IMR-90 (cell line): ENCODE measurements around the gene PCAT6. TPM values are rescaled to one million over a fixed set of nuclear protein-coding genes. Genes with fewer than 3 reads are reported as not detected.

Experiments used
- ATAC-seq: fragments of 200-7000 bp; cut with Tn5 transposase; 2 replicates; pipeline ENCODE4 v1.9.1; 2020; ENCODE audit warnings: low read depth, mild to moderate bottlenecking, moderate library complexity
- BruUV-seq: library from RNA; stranded (reverse); fragments of 400-500 nt; replicated peaks from 2 replicates; lab custom pipeline; 2021; lab: Mats Ljungman, UMichigan
- CTCF ChIA-PET: fragments of 300-600 bp; formaldehyde crosslinking; extraction: SDS; loops from one replicate; lab custom pipeline; 2021; ENCODE audit warnings: antibody characterized with exemption; lab: Yijun Ruan, JAX
- POLR2A ChIA-PET: fragments of 300-600 bp; sonication (Branson Sonifier 250); formaldehyde crosslinking; loops from one replicate; lab custom pipeline; 2022; ENCODE audit warnings: antibody characterized with exemption; ENCODE audit not compliant: unreplicated experiment; lab: Charles Lee
- DNase-seq: peaks from one replicate; pipeline ENCODE4 v3.0.0; 2013
- H2AFZ ChIP-seq: replicated peaks from 2 replicates; pipeline ENCODE3; 2013; ENCODE audit warnings: low read length, mild to moderate bottlenecking; ENCODE audit not compliant: poor library complexity
- H2AK5ac ChIP-seq: 2 replicates; pipeline ENCODE4 v1.6.1; 2013; ENCODE audit warnings: low read depth, low read length, inconsistent platforms
- H2AK9ac ChIP-seq: replicated peaks from 2 replicates; pipeline ENCODE3; 2013; ENCODE audit warnings: mild to moderate bottlenecking, low read depth, low read length, moderate library complexity; ENCODE audit not compliant: poor library complexity
- H2BK120ac ChIP-seq: 2 replicates; pipeline ENCODE4 v1.6.1; 2013; ENCODE audit warnings: low read depth, low read length, inconsistent platforms
- H2BK15ac ChIP-seq: 3 replicates; pipeline ENCODE4 v1.6.1; 2013; ENCODE audit warnings: low read depth, low read length, inconsistent platforms
- H2BK20ac ChIP-seq: 2 replicates; pipeline ENCODE4 v1.6.1; 2013; ENCODE audit warnings: low read depth, mild to moderate bottlenecking, inconsistent platforms, low read length, moderate library complexity
- H2BK5ac ChIP-seq: 2 replicates; pipeline ENCODE4 v1.6.1; 2013; ENCODE audit warnings: mild to moderate bottlenecking, low read depth, low read length, inconsistent platforms; ENCODE audit not compliant: poor library complexity, severe bottlenecking
- H3K14ac ChIP-seq: replicated peaks from 2 replicates; pipeline ENCODE4 v1.6.1; 2013; ENCODE audit warnings: low read depth, low read length, inconsistent platforms
- H3K18ac ChIP-seq: 2 replicates; pipeline ENCODE4 v1.6.1; 2013; ENCODE audit warnings: low read depth, low read length, control low read depth
- H3K23ac ChIP-seq: 2 replicates; pipeline ENCODE4 v1.6.1; 2013; ENCODE audit warnings: low read depth, low read length, inconsistent platforms
- H3K27ac ChIP-seq: 2 replicates; pipeline ENCODE4 v1.5.1; 2013; ENCODE audit warnings: mild to moderate bottlenecking, control low read depth, low read length; ENCODE audit not compliant: insufficient read depth
- H3K27me3 ChIP-seq: 2 replicates; pipeline ENCODE4 v1.6.1; 2013; ENCODE audit warnings: low read length; ENCODE audit not compliant: control insufficient read depth, insufficient read depth
- H3K36me3 ChIP-seq: 2 replicates; pipeline ENCODE4 v1.6.1; 2013; ENCODE audit warnings: low read length, mixed read lengths; ENCODE audit not compliant: control insufficient read depth, insufficient read depth
- H3K4ac ChIP-seq: 2 replicates; pipeline ENCODE4 v1.6.1; 2013; ENCODE audit warnings: low read depth, low read length, inconsistent platforms
- H3K4me1 ChIP-seq: 2 replicates; pipeline ENCODE4 v1.6.1; 2013; ENCODE audit warnings: low read length, mixed read lengths; ENCODE audit not compliant: control insufficient read depth, insufficient read depth
- H3K4me2 ChIP-seq: 2 replicates; pipeline ENCODE4 v1.6.1; 2013; ENCODE audit warnings: low read depth, mild to moderate bottlenecking, control low read depth, low read length, moderate library complexity
- H3K4me3 ChIP-seq: 2 replicates; pipeline ENCODE4 v1.5.1; 2013; ENCODE audit warnings: low read depth, mild to moderate bottlenecking, control low read depth, low read length, moderate library complexity; ENCODE audit not compliant: insufficient read depth
- H3K56ac ChIP-seq: 2 replicates; pipeline ENCODE4 v1.6.1; 2013; ENCODE audit warnings: low read length, inconsistent platforms; ENCODE audit not compliant: insufficient read depth; ENCODE audit errors: extremely low read depth
- H3K79me1 ChIP-seq, 2 experiments: 2 replicates each; pipeline ENCODE4 v1.6.1; 2013; ENCODE audit warnings: low read length in 2 of 2, inconsistent platforms in 1 of 2, low read depth in 1 of 2
- H3K9ac ChIP-seq: 2 replicates; pipeline ENCODE4 v1.6.1; 2013; ENCODE audit warnings: low read depth, low read length, control low read depth
- H3K9me1 ChIP-seq: 2 replicates; pipeline ENCODE4 v1.6.1; 2013; ENCODE audit warnings: low read length, inconsistent platforms; ENCODE audit not compliant: insufficient read depth
- H3K9me3 ChIP-seq: 2 replicates; pipeline ENCODE4 v1.6.1; 2013; ENCODE audit warnings: low read length; ENCODE audit not compliant: control insufficient read depth, insufficient read depth
- H4K20me1 ChIP-seq: 2 replicates; pipeline ENCODE4 v1.6.1; 2013; ENCODE audit warnings: low read length, inconsistent platforms; ENCODE audit not compliant: insufficient read depth
- H4K5ac ChIP-seq: 2 replicates; pipeline ENCODE4 v1.6.1; 2013; ENCODE audit warnings: mild to moderate bottlenecking, low read depth, low read length, control low read depth
- H4K8ac ChIP-seq, 2 experiments: 2 replicates each; pipeline ENCODE4 v1.6.1; 2013; ENCODE audit warnings: low read depth in 2 of 2, low read length in 2 of 2, control low read depth in 1 of 2, inconsistent platforms in 1 of 2
- H4K91ac ChIP-seq: 2 replicates; pipeline ENCODE4 v1.6.1; 2013; ENCODE audit warnings: low read depth, low read length, inconsistent platforms; ENCODE audit not compliant: insufficient read depth
- BHLHE40 ChIP-seq: fragments of 150-350 bp; IDR thresholded peaks from 2 replicates; pipeline ENCODE4 v1.6.1; 2016; ENCODE audit warnings: mild to moderate bottlenecking, low read depth, low read length
- CEBPB ChIP-seq: IDR thresholded peaks from 2 replicates; pipeline ENCODE4 v1.6.1; 2012; ENCODE audit warnings: low read depth, low read length, improper control_type of control experiment
- CHD1 ChIP-seq: IDR thresholded peaks from 2 replicates; pipeline ENCODE4 v1.6.1; 2012; ENCODE audit warnings: low read depth, low read length, improper control_type of control experiment
- FOS ChIP-seq: fragments of 150-350 bp; IDR thresholded peaks from 2 replicates; pipeline ENCODE4 v1.6.1; 2016; ENCODE audit warnings: low read depth, low read length
- MAFK ChIP-seq: IDR thresholded peaks from 2 replicates; pipeline ENCODE4 v1.6.1; 2012; ENCODE audit warnings: low read depth, low read length, improper control_type of control experiment
- MAZ ChIP-seq: IDR thresholded peaks from 2 replicates; pipeline ENCODE4 v1.6.1; 2012; ENCODE audit warnings: low read depth, mild to moderate bottlenecking, low read length, improper control_type of control experiment, moderate library complexity, borderline replicate concordance
- MXI1 ChIP-seq: IDR thresholded peaks from 2 replicates; pipeline ENCODE4 v1.6.1; 2012; ENCODE audit warnings: low read depth, mild to moderate bottlenecking, low read length, moderate library complexity, borderline replicate concordance
- NFE2L2 ChIP-seq: fragments of 150-350 bp; IDR thresholded peaks from 2 replicates; pipeline ENCODE4 v1.6.1; 2016; ENCODE audit warnings: low read depth, mild to moderate bottlenecking, low read length
- POLR2A ChIP-seq: IDR thresholded peaks from 2 replicates; pipeline ENCODE4 v1.6.1; 2012; ENCODE audit warnings: mild to moderate bottlenecking, low read depth, low read length
- RAD21 ChIP-seq: IDR thresholded peaks from 2 replicates; pipeline ENCODE4 v1.6.1; 2012; ENCODE audit warnings: low read length, improper control_type of control experiment
- RCOR1 ChIP-seq: IDR thresholded peaks from 2 replicates; pipeline ENCODE4 v1.6.1; 2012; ENCODE audit warnings: mild to moderate bottlenecking, low read length, improper control_type of control experiment; ENCODE audit not compliant: insufficient replicate concordance
- RFX5 ChIP-seq: IDR thresholded peaks from 2 replicates; pipeline ENCODE4 v1.8.0; 2012; ENCODE audit warnings: low read depth, mild to moderate bottlenecking, low read length, moderate library complexity
- SMC3 ChIP-seq: fragments of 150-350 bp; IDR thresholded peaks from 2 replicates; pipeline ENCODE4 v1.6.1; 2016; ENCODE audit warnings: low read depth, mild to moderate bottlenecking, antibody characterized with exemption, low read length, moderate library complexity
- WGBS, 2 experiments: methylation state at CpG; one replicate each; pipeline versions ENCODE4 v1.1.5 to v1.1.7; 2013; ENCODE audit warnings: missing lambda C conversion rate in 2 of 2; ENCODE audit not compliant: insufficient read length in 1 of 2; ENCODE audit errors: extremely low coverage in 2 of 2; 5-methylcytosine and 5-hydroxymethylcytosine counted together
- dilution Hi-C: fragments of 300-500 bp; cut with HindIII; formaldehyde crosslinking; loops from one replicate; pipeline ENCODE4 v1.14.3; 2018; ENCODE audit warnings: low sequenced_read_pairs; ENCODE audit not compliant: unreplicated experiment
- in situ Hi-C: fragments of 300-500 bp; cut with MboI; formaldehyde crosslinking; loops from 3 replicates; pipeline ENCODE4 v1.14.3; 2019; ENCODE audit warnings: low sequenced_read_pairs, inconsistent platforms, mixed read lengths
- intact Hi-C: fragments of 100-400 bp; cut with micrococcal nuclease; formaldehyde crosslinking; loops from 2 replicates; pipeline ENCODE4 v1.10.0; 2022
- polyA plus RNA-seq, 3 experiments: library from polyadenylated mRNA; depleted of rRNA; stranded (reverse); fragments of >200 nt; gene quantifications; 2 replicates each; pipeline ENCODE4 v1.2.3, GENCODE V29; 2012; ENCODE audit warnings: low replicate concordance in 1 of 3
- total RNA-seq: library from RNA; depleted of rRNA; stranded (reverse); fragments of >200 nt; gene quantifications from 2 replicates; pipeline ENCODE4 v1.2.3, GENCODE V29; 2012
- TF ChIP-seq, protein P1 (sequence below): fragments of 150-350 bp; IDR thresholded peaks from 2 replicates; pipeline ENCODE4 v1.6.1; 2017; ENCODE audit warnings: mild to moderate bottlenecking, antibody characterized with exemption, low read length, low read depth
- TF ChIP-seq, protein P2 (sequence below): conservative IDR thresholded peaks from 2 replicates; pipeline ENCODE4 v1.5.1; 2012; ENCODE audit warnings: mild to moderate bottlenecking, low read depth, low read length, improper control_type of control experiment
- TF ChIP-seq, protein P3 (sequence below): fragments of 150-350 bp; IDR thresholded peaks from 2 replicates; pipeline ENCODE4 v1.6.1; 2016; ENCODE audit warnings: low read depth, mild to moderate bottlenecking, low read length, moderate library complexity, borderline replicate concordance

PCAT6 gene
- total and polyA plus RNA-seq, 2 of the 4 experiments (the other 2 are of a cell fraction), result 5.8 TPM; not detected in 1

DNA sequence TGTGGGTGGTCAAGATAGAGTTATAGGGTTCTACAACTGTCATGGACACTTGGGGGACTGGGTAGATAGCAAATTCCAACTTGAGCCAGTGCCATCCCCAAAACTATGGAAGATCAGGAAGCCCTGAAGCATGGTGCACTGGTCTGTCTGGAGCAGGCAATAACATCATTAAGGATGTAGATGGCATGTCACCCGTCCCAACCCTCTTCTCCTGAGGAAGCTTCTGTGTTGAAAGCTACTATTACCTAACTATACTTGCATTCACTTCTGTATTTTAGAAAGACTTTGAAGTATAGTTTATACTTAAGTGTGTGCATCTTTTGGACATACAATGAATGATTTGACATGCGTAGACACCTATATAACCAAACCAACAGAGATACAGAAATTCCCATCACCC is 45.3 kb downstream of the PCAT6 start:
- no peak overlapping the region for H2BK5ac ChIP-seq
- H3K9me1 ChIP-seq, result 0 out of 2 replicates have a peak, but pooled peaks cover 4% of the 10 kb centered on the region
- no peaks in the 10 kb centered on the region for H4K20me1 ChIP-seq
- H3K4me1 ChIP-seq, result no peaks in the 10 kb centered on the region
- H3K79me1 ChIP-seq, result no peaks in the 10 kb centered on the region
- POLR2A ChIA-PET, result no interaction called here
- no peak overlapping the region for H2BK15ac ChIP-seq
- no peak overlapping the region for H3K23ac ChIP-seq
- H2AFZ ChIP-seq, result no peak overlapping the region
- no peak overlapping the region for H2AK9ac ChIP-seq
- H3K56ac ChIP-seq, result no peak overlapping the region
- no peak for TF ChIP-seq CHD1
- no peak for TF ChIP-seq CEBPB
- TF ChIP-seq FOS, result no peak
- TF ChIP-seq, protein P1, sequence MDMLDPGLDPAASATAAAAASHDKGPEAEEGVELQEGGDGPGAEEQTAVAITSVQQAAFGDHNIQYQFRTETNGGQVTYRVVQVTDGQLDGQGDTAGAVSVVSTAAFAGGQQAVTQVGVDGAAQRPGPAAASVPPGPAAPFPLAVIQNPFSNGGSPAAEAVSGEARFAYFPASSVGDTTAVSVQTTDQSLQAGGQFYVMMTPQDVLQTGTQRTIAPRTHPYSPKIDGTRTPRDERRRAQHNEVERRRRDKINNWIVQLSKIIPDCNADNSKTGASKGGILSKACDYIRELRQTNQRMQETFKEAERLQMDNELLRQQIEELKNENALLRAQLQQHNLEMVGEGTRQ, result no peak
- TF ChIP-seq RAD21, result no peak
- TF ChIP-seq, protein P2, sequence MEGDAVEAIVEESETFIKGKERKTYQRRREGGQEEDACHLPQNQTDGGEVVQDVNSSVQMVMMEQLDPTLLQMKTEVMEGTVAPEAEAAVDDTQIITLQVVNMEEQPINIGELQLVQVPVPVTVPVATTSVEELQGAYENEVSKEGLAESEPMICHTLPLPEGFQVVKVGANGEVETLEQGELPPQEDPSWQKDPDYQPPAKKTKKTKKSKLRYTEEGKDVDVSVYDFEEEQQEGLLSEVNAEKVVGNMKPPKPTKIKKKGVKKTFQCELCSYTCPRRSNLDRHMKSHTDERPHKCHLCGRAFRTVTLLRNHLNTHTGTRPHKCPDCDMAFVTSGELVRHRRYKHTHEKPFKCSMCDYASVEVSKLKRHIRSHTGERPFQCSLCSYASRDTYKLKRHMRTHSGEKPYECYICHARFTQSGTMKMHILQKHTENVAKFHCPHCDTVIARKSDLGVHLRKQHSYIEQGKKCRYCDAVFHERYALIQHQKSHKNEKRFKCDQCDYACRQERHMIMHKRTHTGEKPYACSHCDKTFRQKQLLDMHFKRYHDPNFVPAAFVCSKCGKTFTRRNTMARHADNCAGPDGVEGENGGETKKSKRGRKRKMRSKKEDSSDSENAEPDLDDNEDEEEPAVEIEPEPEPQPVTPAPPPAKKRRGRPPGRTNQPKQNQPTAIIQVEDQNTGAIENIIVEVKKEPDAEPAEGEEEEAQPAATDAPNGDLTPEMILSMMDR, result no peak
- TF ChIP-seq, protein P3, sequence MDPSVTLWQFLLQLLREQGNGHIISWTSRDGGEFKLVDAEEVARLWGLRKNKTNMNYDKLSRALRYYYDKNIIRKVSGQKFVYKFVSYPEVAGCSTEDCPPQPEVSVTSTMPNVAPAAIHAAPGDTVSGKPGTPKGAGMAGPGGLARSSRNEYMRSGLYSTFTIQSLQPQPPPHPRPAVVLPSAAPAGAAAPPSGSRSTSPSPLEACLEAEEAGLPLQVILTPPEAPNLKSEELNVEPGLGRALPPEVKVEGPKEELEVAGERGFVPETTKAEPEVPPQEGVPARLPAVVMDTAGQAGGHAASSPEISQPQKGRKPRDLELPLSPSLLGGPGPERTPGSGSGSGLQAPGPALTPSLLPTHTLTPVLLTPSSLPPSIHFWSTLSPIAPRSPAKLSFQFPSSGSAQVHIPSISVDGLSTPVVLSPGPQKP, result no peak
- no peak for TF ChIP-seq POLR2A
- TF ChIP-seq NFE2L2, result no peak
- no peak for TF ChIP-seq RFX5
- TF ChIP-seq BHLHE40, result no peak
- TF ChIP-seq MAZ, result no peak
- TF ChIP-seq MAFK, result no peak
- no peak for TF ChIP-seq SMC3
- TF ChIP-seq MXI1, result no peak
- no peak for TF ChIP-seq RCOR1
- H3K14ac ChIP-seq, result no peak overlapping the region
- H3K4me3 ChIP-seq, result no peak overlapping the region
- BruUV-seq, result no TSS peak
- H4K91ac ChIP-seq, result no peak overlapping the region
- no peaks in the 10 kb centered on the region for H3K9me3 ChIP-seq
- no peaks in the 10 kb centered on the region for H3K27me3 ChIP-seq
- H3K4ac ChIP-seq, result no peak overlapping the region
- dilution Hi-C loops (no loop called here), intact Hi-C loops (no loop called here), in situ Hi-C loops (no loop called here)
- no peak overlapping the region for H3K27ac ChIP-seq
- H3K4me2 ChIP-seq, result no peak overlapping the region
- no peak overlapping the region for H2BK20ac ChIP-seq
- CTCF ChIA-PET, result no interaction called here
- no peaks in the 10 kb centered on the region for H3K36me3 ChIP-seq
- no CpG with 5 or more reads among the region's 2 CpGs for WGBS, 2 experiments
- H2AK5ac ChIP-seq, result no peak overlapping the region
- no peak overlapping the region for H2BK120ac ChIP-seq
- no peak for ATAC-seq
- no peak overlapping the region for H3K18ac ChIP-seq
- no peak overlapping the region for H4K5ac ChIP-seq
- H4K8ac ChIP-seq, result no peak overlapping the region
- DNase-seq, result no peak
- no peak overlapping the region for H3K9ac ChIP-seq
